NCI-H69 (cell line): ENCODE data around the gene CADPS2.

ENCODE experiments used
- DNase-seq: peaks from one replicate; lab custom pipeline; 2025; lab: John Stamatoyannopoulos, UW

CADPS2 gene

DNA sequence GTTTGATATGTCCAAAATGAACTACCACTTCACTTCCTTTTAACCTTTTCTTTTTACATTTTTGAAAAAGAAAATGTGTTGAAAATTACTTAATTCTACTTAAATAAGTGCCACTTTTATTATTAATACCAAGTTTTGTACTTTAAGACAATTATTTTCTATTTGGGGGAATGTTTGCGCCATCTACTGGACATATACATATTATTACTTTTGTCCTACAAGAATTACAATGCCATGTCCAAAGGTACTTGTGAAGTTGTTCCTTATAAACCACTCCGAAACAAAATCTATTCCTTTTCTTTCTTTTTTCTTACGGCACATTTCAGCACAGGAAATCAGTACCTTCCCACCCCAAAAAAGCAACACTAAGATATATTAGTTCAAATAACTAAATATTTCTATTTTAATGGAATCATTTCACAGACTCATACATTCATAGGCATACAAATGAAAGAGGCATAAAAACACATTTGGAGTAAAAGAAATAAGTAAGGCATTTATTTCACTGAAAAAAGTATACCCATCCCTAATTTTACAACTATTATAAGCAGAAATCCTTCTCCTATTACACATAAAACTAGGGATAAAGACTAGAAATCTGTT is 357.3 kb downstream of the CADPS2 start:
- peak; percentile 77 for DNase-seq

DNA sequence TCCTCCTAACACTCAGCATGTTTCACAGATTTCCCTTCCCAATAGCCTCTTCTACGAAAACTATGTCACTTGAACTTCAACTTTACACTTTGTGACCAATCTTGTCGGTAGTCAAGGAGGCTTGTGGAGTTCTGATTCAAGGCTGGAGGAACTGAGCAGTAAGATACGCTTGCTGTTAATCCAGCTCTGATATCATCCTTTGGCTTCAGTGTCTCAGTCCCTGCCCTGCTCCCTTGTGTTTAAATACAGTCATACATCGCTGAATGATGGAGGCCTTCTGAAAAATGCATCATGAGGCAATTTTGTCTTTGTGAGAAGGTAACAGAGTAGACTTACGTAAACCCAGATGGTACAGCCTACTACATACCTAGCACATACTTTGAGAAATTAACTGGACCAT is 360.9 kb downstream of the CADPS2 start:
- DNase-seq: peak; percentile 18

DNA sequence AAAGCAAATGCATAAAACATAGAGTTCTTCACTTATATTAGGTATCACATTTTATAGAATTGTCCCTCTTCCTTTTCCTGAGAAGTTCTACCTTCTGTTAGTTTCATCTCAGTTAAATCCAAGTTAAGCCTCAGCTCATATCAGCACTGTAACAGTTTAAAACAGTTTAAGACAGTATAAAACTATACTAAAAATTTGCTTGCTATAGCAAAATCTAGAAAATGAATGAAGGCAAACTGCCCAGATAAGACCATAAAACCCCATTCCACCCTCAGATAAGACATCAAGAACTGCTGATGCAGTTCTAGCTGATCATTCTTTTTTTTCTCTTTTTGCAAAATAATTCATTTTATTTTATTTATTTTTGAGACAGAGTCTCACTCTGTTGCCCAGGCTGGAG is 364.5 kb downstream of the CADPS2 start:
- DNase-seq: no peak

DNA sequence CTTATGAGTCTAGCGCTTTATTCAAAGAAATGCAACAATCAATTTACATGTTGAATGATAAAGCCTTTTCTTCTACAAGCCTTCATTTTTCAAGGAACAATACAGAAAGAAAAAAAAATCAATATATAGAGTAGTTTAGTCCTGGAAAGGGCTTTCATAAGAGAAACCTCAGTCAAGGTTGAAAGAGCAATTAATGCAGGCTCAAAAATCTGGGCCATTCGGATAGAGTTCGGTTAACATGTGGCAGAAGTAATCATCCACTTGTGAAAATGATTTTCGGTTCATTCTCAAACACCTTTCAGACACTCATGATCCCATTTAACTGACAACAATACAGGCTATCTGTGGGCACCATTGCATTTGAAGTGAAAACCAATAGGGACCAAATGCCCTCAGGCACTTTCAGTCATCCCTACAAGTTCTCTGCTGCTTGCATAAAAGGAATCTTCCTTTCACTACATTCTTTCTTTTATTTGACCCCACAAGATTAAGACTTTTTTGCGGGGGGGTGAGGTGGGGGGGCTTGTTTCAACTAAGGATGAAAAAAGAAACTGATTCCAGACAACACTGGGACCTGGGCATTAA is 365.2 kb downstream of the CADPS2 start:
- peak; percentile 86 for DNase-seq

DNA sequence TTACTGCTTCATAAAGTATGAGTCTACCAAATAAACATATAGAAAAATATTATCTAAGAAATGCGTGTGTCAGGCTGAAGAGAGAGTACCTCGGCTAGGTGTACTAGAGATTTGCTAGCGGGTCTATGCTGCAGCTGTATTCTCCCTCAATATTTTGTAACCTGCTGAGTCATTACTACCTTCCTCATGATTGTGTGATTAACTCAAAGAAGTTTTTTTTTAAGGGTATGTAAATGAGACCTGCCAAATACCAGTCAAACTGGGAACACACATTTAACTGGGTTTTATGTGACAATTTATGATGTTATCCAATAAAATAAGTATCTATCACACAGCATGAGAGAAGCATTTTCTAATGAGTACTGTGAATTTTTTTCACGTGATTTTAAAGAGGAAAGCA is 367.8 kb downstream of the CADPS2 start:
- peak; percentile 55 for DNase-seq

DNA sequence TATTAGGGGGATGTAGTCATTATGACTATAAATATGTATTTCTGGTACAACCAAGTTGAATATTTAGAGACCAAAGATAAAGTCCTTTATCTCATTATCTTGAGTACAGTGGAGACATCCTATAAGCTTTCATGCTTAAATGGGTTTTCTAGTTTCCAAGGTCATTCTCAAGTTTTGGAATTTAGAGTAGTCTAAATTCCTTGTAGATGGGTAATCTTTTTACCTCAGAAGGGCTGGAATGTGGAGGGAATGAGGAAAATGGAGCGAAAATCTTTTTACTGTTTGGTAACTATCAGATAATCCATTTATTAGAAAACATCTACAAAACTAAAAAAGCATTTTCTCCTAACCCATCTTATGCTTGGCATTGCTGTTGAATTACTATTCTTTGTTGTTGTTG is 368.7 kb downstream of the CADPS2 start:
- no peak for DNase-seq

DNA sequence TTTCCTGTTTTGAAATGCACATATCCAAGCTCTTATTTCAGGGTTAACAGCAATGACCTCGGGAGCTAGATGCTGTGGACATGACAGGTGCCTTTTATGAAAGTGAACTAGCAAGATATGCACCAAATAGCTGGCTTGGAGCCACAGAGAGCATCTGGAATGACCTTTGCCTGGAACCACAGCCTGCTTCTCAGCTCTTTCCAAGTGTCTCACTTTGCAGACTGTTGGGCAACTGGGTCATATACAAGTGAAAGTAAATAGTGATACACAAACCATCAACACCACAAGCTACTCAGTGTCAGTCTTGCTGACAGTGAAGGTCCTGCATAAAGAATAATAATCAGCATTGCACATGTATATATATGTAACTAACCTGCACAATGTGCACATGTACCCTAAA is 370.9 kb downstream of the CADPS2 start:
- peak; percentile 74 for DNase-seq

DNA sequence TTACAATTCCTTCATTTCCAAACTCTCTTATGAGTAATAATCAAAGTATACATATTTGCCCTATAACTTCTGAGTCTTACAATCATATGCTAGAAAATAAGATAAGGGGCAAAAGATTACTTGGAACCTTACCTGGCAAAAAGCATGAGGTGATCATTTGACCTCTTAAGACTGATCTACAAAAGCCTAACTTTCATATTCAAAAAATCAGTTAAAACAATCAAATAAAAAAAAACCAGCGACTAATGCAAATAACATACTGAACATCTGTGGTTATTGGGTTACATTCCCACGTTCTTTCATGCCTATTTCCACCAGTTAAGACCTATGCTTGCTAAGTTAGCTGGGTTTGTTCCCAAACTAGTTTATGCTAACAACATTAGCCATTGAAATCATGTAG is 375.0 kb downstream of the CADPS2 start:
- DNase-seq: no peak

DNA sequence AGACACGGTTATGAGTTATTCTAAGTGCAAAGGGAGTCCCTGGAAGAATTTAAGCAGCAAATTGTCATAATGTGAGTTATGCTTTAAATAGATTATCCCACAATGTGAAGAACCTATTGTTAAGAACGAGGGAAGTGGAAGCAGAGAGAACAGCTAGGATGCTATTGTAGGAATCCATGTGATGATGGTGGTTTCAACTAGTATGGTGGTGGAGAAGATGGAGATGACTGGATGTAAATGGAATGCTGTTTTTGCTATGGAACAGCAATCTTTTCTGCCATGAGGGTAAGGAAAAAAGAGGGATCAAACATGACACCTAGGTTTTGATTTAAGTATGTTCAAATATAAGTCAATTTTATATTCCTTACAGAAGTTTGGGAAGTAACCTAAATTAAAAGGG is 378.7 kb downstream of the CADPS2 start:
- DNase-seq: no peak

GRCh38 chr7:122492007-122492406 is 394.3 kb downstream of the CADPS2 start:
- DNase-seq: no peak

- DNase-seq: no peak
Observed at GRCh38 chr7:122488241-122488640, 398.0 kb downstream of the CADPS2 start.

- no peak for DNase-seq
Observed at GRCh38 chr7:122487131-122487530, 399.1 kb downstream of the CADPS2 start.

DNA sequence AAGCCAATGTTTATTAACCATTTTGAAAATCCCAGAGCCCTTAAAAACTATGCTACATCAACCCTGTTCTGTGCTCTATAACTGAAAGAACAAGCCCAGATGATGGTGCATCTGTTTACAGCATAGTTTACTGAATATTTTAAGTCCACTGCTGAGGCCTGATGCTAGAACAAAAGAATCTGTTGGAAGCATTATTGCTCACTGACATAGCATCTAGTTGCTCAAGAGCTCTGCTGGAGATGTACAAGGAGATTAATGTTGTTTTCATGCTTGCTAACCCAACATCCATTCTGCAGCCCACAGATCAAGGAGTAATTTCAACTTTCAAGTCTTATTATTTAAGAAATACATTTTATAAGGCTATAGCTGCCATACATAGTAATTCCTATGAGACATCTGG is 400.4 kb downstream of the CADPS2 start:
- no peak for DNase-seq

DNA sequence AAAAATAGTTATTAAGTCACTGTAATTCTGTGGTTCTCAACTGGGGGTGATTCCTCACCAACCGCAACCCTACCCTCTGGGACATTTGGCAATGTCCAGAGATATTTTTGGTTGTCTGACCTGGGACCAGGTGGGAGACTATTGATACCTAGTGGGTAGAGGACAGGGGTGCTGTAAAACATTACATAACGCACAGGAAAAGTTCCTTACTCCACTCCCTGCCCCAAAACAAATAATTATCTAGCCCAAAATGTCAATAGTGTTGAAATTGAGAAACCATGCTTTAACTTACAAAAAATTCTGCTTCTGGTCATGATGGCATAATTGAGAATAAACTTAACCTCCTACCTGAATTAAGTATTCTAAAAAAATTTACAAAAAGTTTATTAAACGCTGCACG is 404.0 kb downstream of the CADPS2 start:
- DNase-seq: no peak

- DNase-seq: no peak
Observed at GRCh38 chr7:122470859-122471258, 415.4 kb downstream of the CADPS2 start.

GRCh38 chr7:122468945-122469344 is 417.3 kb downstream of the CADPS2 start:
- peak; percentile 47 for DNase-seq

GRCh38 chr7:122467661-122468449 is 418.4 kb downstream of the CADPS2 start:
- peak; percentile 36 for DNase-seq

- DNase-seq: no peak
Observed at GRCh38 chr7:122465296-122465695, 421.0 kb downstream of the CADPS2 start.

DNA sequence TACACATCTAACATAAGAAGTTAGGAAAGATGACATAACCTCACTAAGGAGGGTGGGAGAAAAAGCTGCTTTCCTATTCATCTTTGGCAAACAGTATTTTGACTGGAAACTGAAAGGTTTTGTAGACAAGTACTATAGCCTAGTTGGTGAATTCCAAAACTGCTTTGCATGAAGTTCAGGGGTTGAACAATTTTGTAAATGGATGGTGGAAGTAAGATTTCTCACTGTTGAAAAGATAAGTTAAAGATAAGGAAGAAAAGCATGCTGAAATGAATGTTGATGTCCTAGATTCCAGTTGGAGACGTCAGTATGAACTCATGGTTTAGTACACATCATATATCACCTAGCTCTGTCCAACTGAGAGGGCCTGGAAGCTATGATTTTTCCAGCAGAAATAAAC is 422.6 kb downstream of the CADPS2 start:
- DNase-seq: no peak

DNA sequence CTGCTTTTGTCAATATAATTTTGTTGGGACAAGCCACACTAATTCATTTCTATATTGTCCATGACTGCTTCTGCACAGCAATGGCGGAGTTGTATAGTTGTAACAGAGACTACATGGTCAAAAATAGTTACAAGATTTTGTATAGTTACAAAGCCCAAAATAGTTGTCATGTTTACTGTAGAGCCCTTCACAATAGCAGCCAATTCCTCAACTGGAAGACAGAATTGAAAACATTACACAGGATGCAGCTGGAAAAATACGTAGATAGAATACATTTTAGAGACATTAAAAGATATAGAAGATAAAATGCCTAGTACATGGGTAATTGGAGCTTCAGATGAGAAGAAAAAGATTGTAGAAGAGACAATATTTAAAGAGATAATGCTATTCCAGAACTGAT is 425.3 kb downstream of the CADPS2 start:
- no peak for DNase-seq

- DNase-seq: peak; percentile 76
Observed at GRCh38 chr7:122457969-122458368, 428.3 kb downstream of the CADPS2 start.

DNA sequence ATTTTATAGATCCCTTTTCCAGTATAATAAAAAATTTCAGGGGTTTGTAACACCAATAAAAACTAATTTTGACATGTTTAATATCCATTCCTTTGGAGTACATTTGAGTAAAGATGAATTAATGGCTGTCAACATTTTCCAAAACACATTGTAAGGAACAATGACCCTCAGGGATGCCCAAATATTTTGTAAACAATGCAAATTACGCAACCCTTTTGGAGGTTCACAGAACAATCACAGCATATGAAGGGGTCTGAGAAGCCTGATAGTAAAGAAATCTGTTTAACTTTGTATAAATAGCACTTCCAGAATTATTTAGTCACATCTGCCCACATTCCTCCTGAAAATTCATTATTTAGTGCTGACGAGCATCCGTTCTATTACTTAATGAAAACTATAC is 428.9 kb downstream of the CADPS2 start:
- no peak for DNase-seq

DNA sequence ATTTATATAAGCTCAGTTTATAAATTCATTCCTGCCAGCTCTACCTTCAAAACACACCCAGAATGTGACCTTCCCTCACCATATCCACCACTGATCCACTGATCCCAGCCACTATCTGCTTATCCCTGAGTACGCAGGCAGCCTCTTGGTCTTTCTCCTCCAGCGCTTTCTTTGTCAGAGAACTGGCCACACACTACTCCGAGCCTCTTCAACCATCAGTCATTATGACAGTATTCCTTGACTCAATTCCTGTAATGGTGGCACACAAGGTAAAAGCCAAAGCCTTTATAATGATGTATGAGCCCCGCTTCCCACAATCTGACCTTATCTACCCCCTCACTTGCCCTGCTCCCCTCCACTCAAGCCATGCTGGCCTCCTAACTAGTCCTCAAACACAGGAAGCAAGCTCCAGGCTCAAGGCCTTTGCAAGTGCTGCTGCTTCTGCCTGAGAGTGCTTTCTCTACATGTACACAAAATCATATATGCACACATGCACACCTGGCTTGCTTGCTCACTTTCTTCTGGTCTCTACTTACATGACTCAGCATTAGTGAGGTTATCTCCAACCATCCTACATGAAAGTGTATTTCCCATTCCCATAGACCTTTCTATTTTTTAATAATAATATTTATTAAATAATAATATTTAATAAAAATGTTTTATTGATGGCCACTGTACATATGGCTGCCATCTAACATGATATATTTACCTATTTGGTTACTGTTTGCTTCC is 431.3 kb downstream of the CADPS2 start:
- peak; percentile 70 for DNase-seq
